Jurkat, Clone E6-1 (cell line): ENCODE data around the gene HEG1.
A peak's percentile ranks its signal among the peaks of the same experiment; 100 is the strongest.
"Not testable (repeated sequence)": the region's sequence is repeated elsewhere in the genome, so short reads cannot be mapped to it uniquely, and the experiment has no call there.

Experiments
- DNase-seq: peaks from one replicate; pipeline ENCODE4 v3.0.0-alpha.2; 2011; ENCODE audit warnings: low read depth, low spot score
- H3K4me3 ChIP-seq: 2 replicates; pipeline ENCODE4 v1.5.1; 2011; ENCODE audit warnings: mild to moderate bottlenecking, low read length, control low read depth, moderate library complexity

HEG1 gene

DNA sequence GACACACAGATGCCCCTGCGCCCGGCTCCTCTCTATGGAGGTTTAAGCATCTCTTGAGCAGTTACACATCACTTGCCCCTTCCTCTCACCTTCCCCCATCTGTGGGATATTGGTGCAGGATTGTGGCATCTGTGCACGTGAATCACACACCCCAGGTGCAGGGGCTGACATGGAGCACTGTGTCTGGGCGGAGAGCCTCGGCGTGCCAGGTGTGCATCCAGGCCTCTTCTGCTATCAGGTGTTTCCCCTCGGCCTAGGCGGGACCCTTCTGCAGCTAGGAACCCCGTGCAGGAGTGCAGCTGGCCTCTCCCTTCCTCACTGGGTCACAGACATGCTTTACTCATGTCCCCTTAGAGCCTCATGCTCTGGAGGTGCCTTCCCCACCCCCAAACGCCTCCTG, 87.8 kb downstream of the HEG1 start:
- H3K4me3 ChIP-seq: no peak overlapping the region
- peak; percentile 12 for DNase-seq

- no peak for DNase-seq
- H3K4me3 ChIP-seq: no peak overlapping the region
Measured at GRCh38 chr3:124966521-124967445, 89.0 kb downstream of the HEG1 start.

- no peak overlapping the region for H3K4me3 ChIP-seq
- DNase-seq: no peak
Measured at GRCh38 chr3:124965413-124965812, 90.4 kb downstream of the HEG1 start.

GRCh38 chr3:124964387-124964786, 91.4 kb downstream of the HEG1 start:
- DNase-seq: no peak
- no peak overlapping the region for H3K4me3 ChIP-seq

DNA sequence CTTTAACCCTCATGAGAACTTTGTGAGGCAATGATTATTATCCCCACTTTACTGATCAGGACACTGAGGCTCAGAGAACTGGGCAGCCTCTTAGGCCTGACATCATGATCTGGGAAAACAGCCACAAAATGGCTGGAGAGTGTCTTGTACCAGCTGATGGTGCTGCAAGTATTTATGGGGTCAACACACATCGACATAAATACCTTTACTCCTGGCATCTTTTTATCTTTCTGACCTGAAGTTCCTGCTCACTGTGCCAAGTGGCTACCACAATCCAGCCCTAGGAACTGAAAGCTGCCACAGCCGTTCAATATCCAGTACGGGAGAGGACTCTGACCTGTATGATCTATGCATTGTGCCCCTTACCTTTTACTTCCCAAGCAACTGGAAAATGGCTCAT, 92.0 kb downstream of the HEG1 start:
- DNase-seq: no peak
- H3K4me3 ChIP-seq: no peak overlapping the region

GRCh38 chr3:124962403-124962940, 93.3 kb downstream of the HEG1 start:
- DNase-seq: no peak
- H3K4me3 ChIP-seq: no peak overlapping the region

DNA sequence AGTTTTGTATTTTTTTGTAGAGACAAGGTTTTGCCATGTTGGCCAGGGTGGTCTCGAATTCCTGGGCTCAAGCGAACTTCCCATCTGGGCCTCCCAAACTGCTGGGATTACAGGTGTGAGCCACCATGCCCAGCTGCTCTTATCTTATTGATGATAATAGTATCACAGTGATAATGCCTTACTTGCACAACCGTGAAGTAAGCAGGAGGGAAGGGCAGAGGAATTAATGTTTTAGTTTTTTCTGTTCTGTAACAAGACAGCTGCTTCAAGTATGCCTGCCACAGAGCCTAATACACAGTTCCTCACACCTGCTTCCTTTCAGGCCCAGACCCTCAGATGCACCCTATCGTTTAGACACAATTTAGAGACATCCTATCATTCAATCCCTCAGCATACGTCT, 95.1 kb downstream of the HEG1 start:
- DNase-seq: no peak
- H3K4me3 ChIP-seq: no peak overlapping the region

GRCh38 chr3:124960105-124960504, 95.7 kb downstream of the HEG1 start:
- no peak for DNase-seq

DNA sequence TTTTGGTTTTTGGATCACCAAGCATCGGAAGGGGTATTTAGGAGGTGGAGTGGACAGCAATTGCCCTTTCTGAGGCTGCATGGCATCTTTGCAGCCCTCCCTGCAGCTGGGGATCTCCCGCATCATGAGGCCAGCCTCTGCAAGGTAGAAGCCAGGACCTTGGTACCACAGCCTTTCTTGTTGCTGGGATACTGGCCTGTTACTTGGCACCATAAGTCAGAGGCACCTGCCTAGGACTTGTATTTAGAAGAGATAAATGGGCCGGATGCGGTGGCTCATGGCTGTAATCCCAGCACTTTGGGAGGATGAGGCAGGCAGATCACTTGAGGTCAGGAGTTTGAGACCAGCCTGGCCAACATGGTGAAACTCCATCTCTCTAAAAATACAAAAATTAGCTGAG, 97.8 kb downstream of the HEG1 start:
- H3K4me3 ChIP-seq, DNase-seq: not testable (repeated sequence)

More at GRCh38 chr3:124960105-124960504, 95.7 kb downstream of the HEG1 start:
- H3K4me3 ChIP-seq: no peak overlapping the region

DNA sequence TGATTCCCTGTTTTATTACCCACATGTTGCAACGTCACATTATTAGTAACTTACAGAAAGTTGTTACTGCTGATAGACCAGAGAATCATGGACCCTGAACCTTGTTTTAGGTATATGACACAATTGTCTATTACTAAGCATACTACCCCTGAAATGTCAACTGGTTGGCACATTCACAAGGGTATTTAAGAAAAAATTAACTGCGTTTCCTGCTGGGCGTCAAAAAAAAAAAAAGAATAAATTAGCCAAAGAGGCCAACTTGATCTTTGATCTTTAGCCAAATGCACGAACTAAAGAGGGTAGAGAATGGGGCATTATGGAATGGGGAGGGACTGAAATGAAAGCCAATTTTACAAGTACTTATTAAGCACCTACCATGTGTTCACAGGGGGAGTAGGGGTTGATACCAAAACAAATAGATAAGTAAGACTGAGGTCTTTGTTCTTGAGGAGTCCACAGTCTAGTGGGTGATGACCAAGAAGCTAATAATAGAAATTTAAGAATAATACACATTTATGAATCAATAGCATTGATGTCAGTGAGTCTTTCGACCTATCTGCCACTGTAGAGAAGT, 103.4 kb downstream of the HEG1 start:
- DNase-seq: no peak

GRCh38 chr3:124951511-124952281, 104.1 kb downstream of the HEG1 start:
- no peak for DNase-seq

More for the DNA sequence above, 103.4 kb downstream of the HEG1 start:
- H3K4me3 ChIP-seq: no peak overlapping the region

GRCh38 chr3:124950026-124950425, 105.8 kb downstream of the HEG1 start:
- DNase-seq: no peak
- H3K4me3 ChIP-seq: no peak overlapping the region

More at GRCh38 chr3:124951511-124952281, 104.1 kb downstream of the HEG1 start:
- no peak overlapping the region for H3K4me3 ChIP-seq

- no peak for DNase-seq
- no peak overlapping the region for H3K4me3 ChIP-seq
Measured at GRCh38 chr3:124942613-124943012, 113.2 kb downstream of the HEG1 start.

DNA sequence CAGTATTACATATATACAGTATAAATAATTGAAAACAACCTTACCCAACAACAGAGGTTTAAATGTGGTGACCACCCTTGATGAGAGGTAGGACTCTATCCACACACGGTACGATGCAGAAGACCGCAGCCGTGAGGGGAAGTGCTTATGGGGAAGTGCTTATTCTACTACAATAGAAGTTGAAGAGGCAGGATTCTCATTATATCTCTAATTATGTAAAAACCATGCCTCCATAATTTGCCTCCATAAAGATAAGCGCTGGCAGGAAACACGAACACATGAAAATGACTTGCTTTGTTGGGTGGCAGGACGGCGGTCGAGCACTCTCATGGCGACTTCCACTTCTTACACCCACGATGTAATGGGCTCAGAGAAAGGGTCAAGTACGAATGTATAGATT, 114.0 kb downstream of the HEG1 start:
- H3K4me3 ChIP-seq: no peak overlapping the region
- DNase-seq: no peak

DNA sequence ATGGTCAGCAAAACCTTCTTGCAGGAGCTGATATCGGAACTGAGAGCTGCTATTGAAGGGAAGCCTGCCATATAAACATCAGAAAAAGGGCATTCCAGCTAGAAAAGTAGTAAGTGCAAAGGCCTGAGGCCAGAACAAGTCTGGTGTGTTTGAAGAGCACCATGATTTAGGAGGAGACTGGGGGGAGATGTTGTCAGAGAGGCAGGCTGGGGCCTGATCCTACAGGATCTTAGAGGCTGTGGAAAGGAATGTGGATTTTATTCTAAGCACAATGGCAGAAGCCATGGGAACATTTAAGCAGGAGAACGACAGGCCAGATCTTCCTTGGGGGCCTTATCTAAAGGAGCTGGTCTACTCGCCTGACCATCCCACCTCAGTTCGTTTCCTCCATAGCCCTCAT, 116.1 kb downstream of the HEG1 start:
- no peak for DNase-seq
- no peak overlapping the region for H3K4me3 ChIP-seq

DNA sequence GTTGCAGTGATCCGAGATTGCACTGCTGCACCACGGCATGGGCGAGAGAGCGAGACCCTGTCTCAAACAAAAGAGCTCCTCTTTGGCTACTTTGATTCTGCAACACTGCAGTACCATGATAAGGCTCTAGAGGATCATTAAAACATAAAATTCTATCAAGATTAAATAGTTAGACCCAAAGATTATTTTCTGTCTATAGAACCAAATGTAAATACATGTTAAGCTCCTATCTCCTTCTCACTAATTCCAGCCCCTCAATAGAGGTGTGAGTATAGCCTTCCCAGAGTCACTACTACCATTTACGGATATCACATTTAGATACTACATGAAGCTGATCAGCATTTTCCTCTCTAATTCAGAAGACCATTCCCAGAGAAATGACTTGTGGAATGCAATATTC, 116.9 kb downstream of the HEG1 start:
- no peak overlapping the region for H3K4me3 ChIP-seq
- no peak for DNase-seq

- DNase-seq: no peak
- no peak overlapping the region for H3K4me3 ChIP-seq
Measured at GRCh38 chr3:124937049-124937448, 118.7 kb downstream of the HEG1 start.

DNA sequence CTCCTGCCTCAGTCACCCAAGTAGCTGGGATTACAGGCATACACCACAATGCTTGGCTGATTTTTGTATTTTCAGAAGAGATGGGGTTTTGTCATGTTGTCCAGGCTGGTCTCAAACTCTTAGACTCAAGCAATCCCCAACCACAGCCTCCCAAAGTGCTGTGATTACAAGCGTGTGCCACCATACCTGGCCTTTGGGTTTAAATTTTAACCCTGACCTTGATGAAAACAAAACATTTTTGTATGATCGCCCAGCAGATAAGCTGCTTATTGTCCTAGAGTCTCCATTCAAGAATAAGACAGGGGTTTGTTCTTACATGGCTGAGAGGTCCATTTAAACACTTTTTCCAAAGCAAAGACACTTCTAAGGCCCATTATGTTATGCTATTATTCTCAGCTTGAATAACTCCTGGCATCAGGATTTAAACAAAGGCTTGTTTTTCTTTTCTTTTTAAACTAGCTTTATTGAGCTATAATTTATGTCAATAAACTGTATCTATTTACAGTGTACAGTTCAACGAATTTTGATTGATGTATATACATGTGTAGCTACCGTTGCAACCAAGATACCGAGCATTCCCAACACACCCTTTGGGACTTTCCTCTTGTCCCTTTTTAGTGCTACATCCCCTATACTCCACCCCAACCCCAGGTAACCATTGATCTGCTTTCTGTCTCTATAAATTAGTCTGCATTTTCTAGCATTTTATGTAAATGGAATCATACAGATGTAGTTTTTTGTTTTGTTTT, 119.8 kb downstream of the HEG1 start:
- no peak for DNase-seq
- H3K4me3 ChIP-seq: no peak overlapping the region

GRCh38 chr3:124935264-124935663, 120.5 kb downstream of the HEG1 start:
- DNase-seq: no peak
- H3K4me3 ChIP-seq: no peak overlapping the region
